A549 (cell line): ENCODE measurements around the gene TMC7. TPM values are rescaled to one million over a fixed set of nuclear protein-coding genes. Genes with fewer than 3 reads are reported as not detected.

Experiments
- ATAC-seq, 2 experiments: fragments of 200-7000 bp in 1 of 2; fragments of >200 bp in 1 of 2; cut with Nextera tagmentation in 1 of 2; cut with Tn5 transposase in 1 of 2; 3 replicates each; pipeline versions ENCODE4 v1.8.0 to v1.9.1; 2018 to 2020; ENCODE audit warnings: mild to moderate bottlenecking in 1 of 2, moderate library complexity in 1 of 2
- CTCF ChIA-PET: fragments of 300-600 bp; sonication (Branson Sonifier 250); formaldehyde crosslinking; extraction: SDS; loops from one replicate; lab custom pipeline; 2021; ENCODE audit warnings: antibody characterized with exemption, inconsistent platforms; lab: Yijun Ruan, JAX
- POLR2A ChIA-PET: fragments of 350-600 bp; formaldehyde crosslinking; extraction: SDS; loops from one replicate; lab custom pipeline; 2021; ENCODE audit warnings: antibody characterized with exemption, inconsistent platforms; lab: Yijun Ruan, JAX
- DNase-seq, 2 experiments: peaks; one replicate each; pipeline versions ENCODE4 v3.0.0 to v3.0.0-alpha.2; 2011 to 2016; ENCODE audit warnings: low read depth in 1 of 2, low spot score in 1 of 2
- FAIRE-seq: peaks from 2 replicates; lab custom pipeline; 2011; peaks lifted over from hg19 to GRCh38; lab: Jason Lieb, UNC
- H3K27ac ChIP-seq, 2 experiments: fragments of >200 bp; sonication (Bioruptor Twin); formaldehyde crosslinking; 3 replicates each; pipeline ENCODE4 v1.5.1; 2016 to 2017
- H3K4me1 ChIP-seq: fragments of >200 bp; sonication (Bioruptor Twin); formaldehyde crosslinking; 3 replicates; pipeline ENCODE4 v1.6.1; 2016
- H3K4me2 ChIP-seq: fragments of >200 bp; sonication (Bioruptor Twin); formaldehyde crosslinking; 3 replicates; pipeline ENCODE4 v1.6.1; 2016
- H3K4me3 ChIP-seq: fragments of >200 bp; sonication (Bioruptor Twin); formaldehyde crosslinking; 3 replicates; pipeline ENCODE4 v1.5.1; 2016
- H3K9me3 ChIP-seq: fragments of >200 bp; sonication (Bioruptor Twin); formaldehyde crosslinking; 3 replicates; pipeline ENCODE4 v1.6.1; 2016
- CBX2 ChIP-seq: fragments of 200-600 bp; sonication (generic); IDR thresholded peaks from 2 replicates; pipeline ENCODE4 v1.6.1; 2016; ENCODE audit warnings: low read depth, mild to moderate bottlenecking, borderline replicate concordance
- CBX8 ChIP-seq: fragments of 200-600 bp; sonication (generic); IDR thresholded peaks from 2 replicates; pipeline ENCODE4 v1.6.1; 2016
- CEBPB ChIP-seq, 2 experiments: fragments of >200 bp in 1 of 2; sonication (Bioruptor Twin) in 1 of 2; formaldehyde crosslinking in 1 of 2; IDR thresholded peaks; 2 replicates each; pipeline ENCODE4 v1.6.1; 2012 to 2016
- EHMT2 ChIP-seq: fragments of 200-600 bp; sonication (generic); IDR thresholded peaks from 2 replicates; pipeline ENCODE4 v1.6.1; 2016; ENCODE audit warnings: antibody characterized with exemption, low read depth, mild to moderate bottlenecking, moderate library complexity
- ESRRA ChIP-seq: fragments of 150-350 bp; IDR thresholded peaks from 2 replicates; pipeline ENCODE4 v1.6.1; 2014; ENCODE audit warnings: mild to moderate bottlenecking, low read length, borderline replicate concordance
- FOXS1 ChIP-seq: fragments of 250-450 bp; sonication (Bioruptor Pico); IDR thresholded peaks from 2 replicates; pipeline ENCODE4 v1.5.0; 2020; ENCODE audit warnings: mild to moderate bottlenecking, moderate library complexity
- HDAC2 ChIP-seq: fragments of 200-600 bp; sonication (generic); IDR thresholded peaks from 2 replicates; pipeline ENCODE4 v1.6.1; 2016
- JUNB ChIP-seq: fragments of >200 bp; sonication (Bioruptor Twin); formaldehyde crosslinking; IDR thresholded peaks from 2 replicates; pipeline ENCODE4 v1.6.1; 2016
- MAZ ChIP-seq: fragments of 150-350 bp; IDR thresholded peaks from 2 replicates; pipeline ENCODE4 v1.6.1; 2014; ENCODE audit warnings: antibody characterized with exemption, low read depth, low read length, borderline replicate concordance
- MYC ChIP-seq: IDR thresholded peaks from 2 replicates; pipeline ENCODE4 v1.6.1; 2012; ENCODE audit warnings: mild to moderate bottlenecking, inconsistent platforms, low read length, improper control_type of control experiment, borderline replicate concordance
- NPAS2 ChIP-seq: fragments of 250-450 bp; sonication (Bioruptor Pico); IDR thresholded peaks from 2 replicates; pipeline ENCODE4 v1.8.0; 2022; ENCODE audit warnings: mild to moderate bottlenecking, moderate library complexity, borderline replicate concordance
- NR3C1 ChIP-seq: fragments of >200 bp; sonication (Bioruptor Twin); formaldehyde crosslinking; IDR thresholded peaks from 3 replicates; pipeline ENCODE4 v1.6.1; 2017
- RAD21 ChIP-seq, 2 experiments: fragments of >200 bp in 1 of 2; sonication (Bioruptor Twin) in 1 of 2; formaldehyde crosslinking in 1 of 2; IDR thresholded peaks in 1 of 2; conservative IDR thresholded peaks in 1 of 2; 2 replicates in 1 of 2; 3 replicates in 1 of 2; pipeline ENCODE4 v1.6.1; 2012 to 2018; ENCODE audit warnings: inconsistent platforms in 1 of 2
- RNF2 ChIP-seq: fragments of 200-600 bp; sonication (generic); IDR thresholded peaks from 2 replicates; pipeline ENCODE4 v1.6.1; 2016; ENCODE audit warnings: low read depth, mild to moderate bottlenecking, antibody characterized with exemption, moderate library complexity, borderline replicate concordance
- SREBF2 ChIP-seq: fragments of 450-650 bp; IDR thresholded peaks from 2 replicates; pipeline ENCODE4 v1.6.1; 2014; ENCODE audit warnings: mild to moderate bottlenecking, moderate library complexity
- TFCP2L1 ChIP-seq: fragments of 250-450 bp; sonication (Bioruptor Pico); IDR thresholded peaks from 2 replicates; pipeline ENCODE4 v1.5.0; 2021; ENCODE audit warnings: mild to moderate bottlenecking
- ZC3H11A ChIP-seq: fragments of 450-650 bp; IDR thresholded peaks from 2 replicates; pipeline ENCODE4 v1.6.1; 2014; ENCODE audit warnings: antibody characterized with exemption, mild to moderate bottlenecking
- ZNF302 ChIP-seq: fragments of 250-450 bp; sonication (Bioruptor Pico); IDR thresholded peaks from 2 replicates; pipeline ENCODE4 v1.9.0; 2021; ENCODE audit warnings: inconsistent platforms, mild to moderate bottlenecking, moderate library complexity
- WGBS: methylation state at CpG from one replicate; pipeline ENCODE4 v1.1.6; 2017; ENCODE audit errors: missing lambda C conversion rate; 5-methylcytosine and 5-hydroxymethylcytosine counted together
- polyA plus RNA-seq, 4 experiments: library from polyadenylated mRNA; depleted of rRNA in 3 of 4; stranded (reverse); fragments of >200 nt; fragmentation: RNase III in 1 of 4; extraction: RNeasy Plus Mini Kit Qiagen cat#74134 plus additional on column Dnase treatment in 1 of 4; gene quantifications; 2 replicates in 3 of 4; 3 replicates in 1 of 4; pipeline ENCODE4 v1.2.3, GENCODE V29; 2011 to 2017
- TF ChIP-seq, protein P1 (sequence below): IDR thresholded peaks from 2 replicates; pipeline ENCODE4 v1.6.1; 2012
- TF ChIP-seq, protein P2 (sequence below): fragments of >200 bp; sonication (Bioruptor Twin); formaldehyde crosslinking; IDR thresholded peaks from 3 replicates; pipeline ENCODE4 v1.5.1; 2016
- TF ChIP-seq, protein P3 (sequence below): IDR thresholded peaks from 2 replicates; pipeline ENCODE4 v1.6.1; 2012; ENCODE audit warnings: low read depth, borderline replicate concordance

The TMC7 gene
- polyA plus RNA-seq, 2 of the 4 experiments (the other 2 are of a cell fraction): 7.0 to 9.4 TPM

DNA sequence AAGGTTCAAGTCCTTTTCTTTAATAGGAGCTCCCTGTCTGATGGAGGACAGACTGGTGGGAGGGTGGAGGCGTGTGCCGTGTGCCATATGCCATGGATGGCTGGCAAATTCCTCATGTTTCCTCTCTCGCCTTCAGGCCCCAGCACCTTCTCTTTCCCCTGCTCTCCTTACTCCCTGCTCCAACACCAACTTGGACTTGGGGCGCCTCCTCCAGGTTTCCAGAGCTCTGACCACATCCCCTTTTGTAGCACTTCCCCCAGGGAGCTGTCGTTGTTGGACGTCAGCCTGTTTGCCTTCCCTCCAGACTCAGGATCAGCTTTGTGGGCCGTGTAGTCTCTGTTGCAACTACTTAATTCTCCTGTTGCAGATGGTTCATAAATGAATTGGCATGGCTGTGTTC lies 30.7 kb downstream of the TMC7 start (continued):
- TF ChIP-seq, protein P1, sequence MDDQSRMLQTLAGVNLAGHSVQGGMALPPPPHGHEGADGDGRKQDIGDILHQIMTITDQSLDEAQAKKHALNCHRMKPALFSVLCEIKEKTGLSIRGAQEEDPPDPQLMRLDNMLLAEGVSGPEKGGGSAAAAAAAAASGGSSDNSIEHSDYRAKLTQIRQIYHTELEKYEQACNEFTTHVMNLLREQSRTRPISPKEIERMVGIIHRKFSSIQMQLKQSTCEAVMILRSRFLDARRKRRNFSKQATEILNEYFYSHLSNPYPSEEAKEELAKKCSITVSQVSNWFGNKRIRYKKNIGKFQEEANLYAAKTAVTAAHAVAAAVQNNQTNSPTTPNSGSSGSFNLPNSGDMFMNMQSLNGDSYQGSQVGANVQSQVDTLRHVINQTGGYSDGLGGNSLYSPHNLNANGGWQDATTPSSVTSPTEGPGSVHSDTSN: no peak
- TF ChIP-seq NR3C1 (no peak), TFCP2L1 (CRISPR knock-in tag) (no peak), EHMT2 (no peak), ESRRA (no peak), HDAC2 (no peak), MAZ (no peak), RAD21 (conservative IDR thresholded peaks at IDR 0.05 in 1 of 2, IDR thresholded peaks at IDR 0.05 in 1 of 2) (peak; percentile 50 to 55; a peak in 4 of 5 replicates), CBX8 (no peak)
- TF ChIP-seq, protein P2, sequence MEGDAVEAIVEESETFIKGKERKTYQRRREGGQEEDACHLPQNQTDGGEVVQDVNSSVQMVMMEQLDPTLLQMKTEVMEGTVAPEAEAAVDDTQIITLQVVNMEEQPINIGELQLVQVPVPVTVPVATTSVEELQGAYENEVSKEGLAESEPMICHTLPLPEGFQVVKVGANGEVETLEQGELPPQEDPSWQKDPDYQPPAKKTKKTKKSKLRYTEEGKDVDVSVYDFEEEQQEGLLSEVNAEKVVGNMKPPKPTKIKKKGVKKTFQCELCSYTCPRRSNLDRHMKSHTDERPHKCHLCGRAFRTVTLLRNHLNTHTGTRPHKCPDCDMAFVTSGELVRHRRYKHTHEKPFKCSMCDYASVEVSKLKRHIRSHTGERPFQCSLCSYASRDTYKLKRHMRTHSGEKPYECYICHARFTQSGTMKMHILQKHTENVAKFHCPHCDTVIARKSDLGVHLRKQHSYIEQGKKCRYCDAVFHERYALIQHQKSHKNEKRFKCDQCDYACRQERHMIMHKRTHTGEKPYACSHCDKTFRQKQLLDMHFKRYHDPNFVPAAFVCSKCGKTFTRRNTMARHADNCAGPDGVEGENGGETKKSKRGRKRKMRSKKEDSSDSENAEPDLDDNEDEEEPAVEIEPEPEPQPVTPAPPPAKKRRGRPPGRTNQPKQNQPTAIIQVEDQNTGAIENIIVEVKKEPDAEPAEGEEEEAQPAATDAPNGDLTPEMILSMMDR: peak; percentile 23; the same call in 1 of the 3 replicates

DNA sequence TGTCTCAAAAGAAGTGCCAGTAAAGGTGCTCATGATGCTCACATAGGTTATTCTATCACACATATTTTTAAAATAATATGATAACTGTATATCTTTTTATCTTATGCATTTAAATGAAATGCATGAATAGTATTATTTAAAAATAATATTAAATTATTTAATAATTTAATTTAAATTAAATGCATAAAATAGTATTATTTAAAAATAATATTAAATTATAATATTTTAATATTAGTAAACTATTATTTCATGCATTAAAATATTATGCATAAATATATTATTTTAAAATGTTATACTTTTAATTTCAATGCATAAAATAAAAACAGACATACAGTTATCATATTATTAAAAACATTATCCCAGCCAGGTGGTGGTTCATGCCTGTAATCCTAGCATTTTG lies 33.4 kb downstream of the TMC7 start:
- peaks cover 8% of the 10 kb centered on the region; the same call in 2 of the 3 replicates for H3K4me1 ChIP-seq
- H3K4me2 ChIP-seq: no peak overlapping the region
- H3K9me3 ChIP-seq: no peaks in the 10 kb centered on the region
- FAIRE-seq: no peak
- no peak for DNase-seq
- no peak overlapping the region for H3K4me3 ChIP-seq
- ChIA-PET POLR2A (no interaction called here), CTCF (interaction anchor here (0.9 to 10.7 kb wide), 2 partner anchors 10 to 34 kb away, joined by 3 to 95 read pairs; partner anchors contain the start of gene TMC7)
- no peak overlapping the region for H3K27ac ChIP-seq
- ATAC-seq: no peak
- TF ChIP-seq CEBPB (IDR thresholded peaks at IDR 0.05) (no peak), ZNF302 (CRISPR knock-in tag) (no peak), HDAC2 (no peak), MYC (no peak), FOXS1 (CRISPR knock-in tag) (no peak)
- TF ChIP-seq, all 56 proteins: peak for 0

DNA sequence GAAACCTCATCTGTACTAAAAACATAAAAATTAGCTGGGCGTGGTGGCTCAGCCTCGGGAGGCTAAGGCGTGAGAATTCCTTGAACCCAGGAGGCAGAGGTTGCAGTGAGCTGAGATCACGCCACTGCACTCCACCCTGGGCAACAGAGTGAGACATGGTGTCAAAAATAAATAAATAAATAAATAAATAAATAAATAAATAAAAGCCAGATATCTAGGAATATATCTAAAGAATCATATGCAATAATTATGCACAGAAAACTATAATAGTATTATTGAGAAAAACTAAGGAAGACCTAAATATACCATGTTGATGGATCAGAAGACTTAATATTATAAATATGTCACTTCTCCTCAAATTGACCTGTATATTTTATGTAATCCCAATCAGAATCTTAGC lies 37.0 kb downstream of the TMC7 start:
- Histone ChIP-seq H3K27ac (no peak overlapping the region), H3K4me2 (no peak overlapping the region), H3K9me3 (no peaks in the 10 kb centered on the region), H3K4me3 (no peak overlapping the region), H3K4me1 (no peaks in the 10 kb centered on the region)
- WGBS: 96% methylated on average over 4 of the region's 4 CpGs
- no peak for DNase-seq
- POLR2A ChIA-PET: no interaction called here
- CTCF ChIA-PET: interaction anchor here (1.7 to 4.9 kb wide), 2 partner anchors 13 to 37 kb away, joined by 3 to 26 read pairs; partner anchors contain the start of gene TMC7
- TF ChIP-seq ZC3H11A (peak; percentile 89), RNF2 (no peak)
- ATAC-seq: no peak
- no peak for FAIRE-seq

DNA sequence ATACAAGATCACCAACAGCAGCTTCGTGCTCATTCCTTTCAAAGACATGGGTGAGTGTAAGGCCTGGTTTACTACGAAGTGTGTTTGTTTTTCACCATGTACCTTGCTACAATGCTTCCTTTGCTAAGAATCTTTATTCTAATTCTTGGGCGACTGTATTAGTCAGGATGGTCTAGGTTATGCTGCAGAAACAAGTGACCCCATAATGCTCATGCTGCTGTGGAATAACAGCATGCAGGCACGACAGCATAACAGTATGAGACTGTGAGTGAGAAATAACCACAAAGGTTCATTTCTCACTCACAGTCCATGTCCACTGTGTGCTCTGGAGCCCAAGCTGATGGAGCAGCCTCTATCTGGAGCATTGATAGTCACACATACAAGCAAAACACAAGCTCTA lies 38.0 kb downstream of the TMC7 start:
- TF ChIP-seq JUNB: no peak
- TF ChIP-seq, protein P2: no peak
- no peak for TF ChIP-seq SREBF2
- no peak for TF ChIP-seq NR3C1
- TF ChIP-seq, protein P3, sequence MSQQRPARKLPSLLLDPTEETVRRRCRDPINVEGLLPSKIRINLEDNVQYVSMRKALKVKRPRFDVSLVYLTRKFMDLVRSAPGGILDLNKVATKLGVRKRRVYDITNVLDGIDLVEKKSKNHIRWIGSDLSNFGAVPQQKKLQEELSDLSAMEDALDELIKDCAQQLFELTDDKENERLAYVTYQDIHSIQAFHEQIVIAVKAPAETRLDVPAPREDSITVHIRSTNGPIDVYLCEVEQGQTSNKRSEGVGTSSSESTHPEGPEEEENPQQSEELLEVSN: no peak
- no peak for TF ChIP-seq CEBPB (IDR thresholded peaks at IDR 0.05)
- no peak for TF ChIP-seq TFCP2L1 (CRISPR knock-in tag)
- TF ChIP-seq CBX2: no peak
- no peak for TF ChIP-seq NPAS2 (CRISPR knock-in tag)
- no peak for TF ChIP-seq FOXS1 (CRISPR knock-in tag)
- TF ChIP-seq HDAC2: no peak
- WGBS: 90% methylated on average over 4 of the region's 4 CpGs
- ChIA-PET CTCF (interaction anchor here (1.7 to 4.9 kb wide), 2 partner anchors 14 to 38 kb away, joined by 3 to 26 read pairs; partner anchors contain the start of gene TMC7), POLR2A (no interaction called here)
- ATAC-seq: no peak
- no peak overlapping the region for H3K4me3 ChIP-seq
- H3K4me2 ChIP-seq: no peak overlapping the region
- no peak overlapping the region for H3K27ac ChIP-seq
- no peak for FAIRE-seq
- H3K9me3 ChIP-seq: no peaks in the 10 kb centered on the region
- no peaks in the 10 kb centered on the region for H3K4me1 ChIP-seq
- DNase-seq: no peak
